ENCODE results near the gene KCNN3. TPM values are rescaled to one million over a fixed set of nuclear protein-coding genes. Genes with fewer than 3 reads are reported as not detected.
"Not testable (repeated sequence)": the region's sequence is repeated elsewhere in the genome, so short reads cannot be mapped to it uniquely, and the experiment has no call there.

Gene KCNN3
- total and polyA plus RNA-seq, 7 donors, result 0.23 to 27.7 (median 9.4) TPM

- 86 to 89% methylated on average over 4 of the region's 4 CpGs for WGBS, 2 donors
- no peak overlapping the region for H3K27ac ChIP-seq
- no peak for TF ChIP-seq POLR2AphosphoS5 (IDR thresholded peaks at IDR 0.05)
- no peak for TF ChIP-seq EP300 (IDR thresholded peaks at IDR 0.05)
- H3K36me3 ChIP-seq, result no peaks in the 10 kb centered on the region
- DNase-seq, result no peak
- intact Hi-C loops (cut with DNase I), result no loop called here
- no peaks in the 10 kb centered on the region for H3K27me3 ChIP-seq
- no peak overlapping the region for H3K4me3 ChIP-seq
- H3K9me3 ChIP-seq, result no peaks in the 10 kb centered on the region
- no peaks in the 10 kb centered on the region for H3K4me1 ChIP-seq
These were observed 175.1 kb downstream of the KCNN3 start for GRCh38 chr1:154694995-154695394.

GRCh38 chr1:154689083-154689482 lies 181.0 kb downstream of the KCNN3 start:
- DNase-seq, result no peak
- Histone ChIP-seq H3K4me3 (no peak overlapping the region), H3K4me1 (no peaks in the 10 kb centered on the region), H3K27ac (no peak overlapping the region), H3K9me3 (no peaks in the 10 kb centered on the region), H3K27me3 (no peaks in the 10 kb centered on the region), H3K36me3 (no peaks in the 10 kb centered on the region)
- no peak for TF ChIP-seq EP300 (IDR thresholded peaks at IDR 0.05)
- TF ChIP-seq POLR2AphosphoS5 (IDR thresholded peaks at IDR 0.05), result no peak
- TF ChIP-seq POLR2A (IDR thresholded peaks at IDR 0.05), result no peak
- no peak for TF ChIP-seq CTCF (IDR thresholded peaks at IDR 0.05)
- WGBS, 2 donors, result 64 to 75% methylated on average over 3 of the region's 3 CpGs
- intact Hi-C loops (cut with DNase I), result no loop called here

GRCh38 chr1:154686507-154686906 lies 183.6 kb downstream of the KCNN3 start:
- Histone ChIP-seq H3K27me3 (no peaks in the 10 kb centered on the region), H3K27ac (no peak overlapping the region), H3K4me1 (no peaks in the 10 kb centered on the region), H3K4me3 (no peak overlapping the region), H3K36me3 (no peaks in the 10 kb centered on the region), H3K9me3 (no peaks in the 10 kb centered on the region)
- intact Hi-C loops (cut with DNase I), result no loop called here
- DNase-seq, result no peak
- WGBS, 2 donors, result 12 to 49% methylated on average over 2 of the region's 2 CpGs
- TF ChIP-seq POLR2A (IDR thresholded peaks at IDR 0.05) (no peak), CTCF (IDR thresholded peaks at IDR 0.05) (no peak), EP300 (IDR thresholded peaks at IDR 0.05) (no peak), POLR2AphosphoS5 (IDR thresholded peaks at IDR 0.05) (no peak)

- no peaks in the 10 kb centered on the region for H3K4me1 ChIP-seq
- DNase-seq, result no peak
- no peak overlapping the region for H3K27ac ChIP-seq
- intact Hi-C loops (cut with DNase I), result no loop called here
- H3K27me3 ChIP-seq, result no peaks in the 10 kb centered on the region
- 44 to 62% methylated on average over 4 of the region's 4 CpGs for whole genome bisulfite sequencing, 2 donors
- TF ChIP-seq EP300 (IDR thresholded peaks at IDR 0.05) (no peak), POLR2A (IDR thresholded peaks at IDR 0.05) (no peak), POLR2AphosphoS5 (IDR thresholded peaks at IDR 0.05) (no peak), CTCF (IDR thresholded peaks at IDR 0.05) (no peak)
- H3K4me3 ChIP-seq, result no peak overlapping the region
- no peaks in the 10 kb centered on the region for H3K9me3 ChIP-seq
- no peaks in the 10 kb centered on the region for H3K36me3 ChIP-seq
These were observed 186.3 kb downstream of the KCNN3 start for GRCh38 chr1:154683820-154684219.

GRCh38 chr1:154682254-154682653 lies 187.8 kb downstream of the KCNN3 start:
- Histone ChIP-seq H3K4me1 (no peaks in the 10 kb centered on the region), H3K36me3 (no peaks in the 10 kb centered on the region), H3K27me3 (no peaks in the 10 kb centered on the region), H3K27ac (no peak overlapping the region), H3K4me3 (no peak overlapping the region), H3K9me3 (no peaks in the 10 kb centered on the region)
- intact Hi-C loops (cut with DNase I), result no loop called here
- WGBS, 2 donors, result 57 to 72% methylated on average over 13 of the region's 13 CpGs
- TF ChIP-seq POLR2A (IDR thresholded peaks at IDR 0.05) (no peak), CTCF (IDR thresholded peaks at IDR 0.05) (no peak), EP300 (IDR thresholded peaks at IDR 0.05) (no peak), POLR2AphosphoS5 (IDR thresholded peaks at IDR 0.05) (no peak)
- no peak for DNase-seq

GRCh38 chr1:154677844-154678243 lies 192.2 kb downstream of the KCNN3 start:
- 93 to 96% methylated on average over 27 of the region's 27 CpGs for WGBS, 2 donors
- H3K27ac ChIP-seq; H3K4me3 ChIP-seq; H3K36me3 ChIP-seq; H3K9me3 ChIP-seq; intact Hi-C loops (cut with DNase I); DNase-seq; H3K27me3 ChIP-seq; H3K4me1 ChIP-seq: not testable (repeated sequence)

- H3K27me3 ChIP-seq; H3K4me3 ChIP-seq; H3K4me1 ChIP-seq; intact Hi-C loops (cut with DNase I); H3K9me3 ChIP-seq; DNase-seq; H3K36me3 ChIP-seq; H3K27ac ChIP-seq: not testable (repeated sequence)
- WGBS, 2 donors, result 79 to 83% methylated on average over 2 of the region's 2 CpGs
These were observed 193.2 kb downstream of the KCNN3 start for GRCh38 chr1:154676847-154677246.

- intact Hi-C loops (cut with DNase I); DNase-seq; H3K36me3 ChIP-seq; H3K27ac ChIP-seq; H3K9me3 ChIP-seq; H3K4me1 ChIP-seq; H3K27me3 ChIP-seq; H3K4me3 ChIP-seq: not testable (repeated sequence)
- 78 to 86% methylated on average over 7 of the region's 7 CpGs for WGBS, 2 donors
These were observed 195.6 kb downstream of the KCNN3 start for GRCh38 chr1:154674456-154674855.

- H3K4me3 ChIP-seq; H3K4me1 ChIP-seq; intact Hi-C loops (cut with DNase I); DNase-seq; H3K36me3 ChIP-seq; H3K9me3 ChIP-seq; H3K27ac ChIP-seq; H3K27me3 ChIP-seq: not testable (repeated sequence)
- 78 to 89% methylated on average over 8 of the region's 8 CpGs for WGBS, 2 donors
These were observed 197.8 kb downstream of the KCNN3 start for GRCh38 chr1:154672245-154672644.
